OCI-LY3 (cell line): ENCODE measurements around the gene TSC1.

Experiments
- H2AFZ ChIP-seq: fragments of 200-600, 300-600 bp; shearing (Covaris generic); 2 replicates; pipeline ENCODE4 v1.6.0; 2014; ENCODE audit warnings: antibody characterized with exemption, low read depth, low read length
- H3K27ac ChIP-seq: fragments of 200-600, 300-600 bp; sonication (generic); 2 replicates; pipeline ENCODE4 v1.5.1; 2014; ENCODE audit warnings: mild to moderate bottlenecking, low read length, moderate library complexity, mixed read lengths
- H3K27me3 ChIP-seq: fragments of 200-600, 300-600 bp; sonication (generic); 2 replicates; pipeline ENCODE4 v1.6.1; 2014; ENCODE audit warnings: low read depth, low read length, mixed read lengths
- H3K36me3 ChIP-seq: fragments of 200-600, 300-600 bp; sonication (generic); replicated peaks from 2 replicates; pipeline ENCODE3; 2014; ENCODE audit warnings: low read depth, low read length, mixed read lengths
- H3K4me1 ChIP-seq: fragments of 300-600, 200-600 bp; sonication (generic); 2 replicates; pipeline ENCODE4 v1.6.1; 2014; ENCODE audit warnings: low read length, mixed read lengths
- H3K4me2 ChIP-seq: fragments of 200-600, 300-600 bp; sonication (generic); 2 replicates; pipeline ENCODE4 v1.6.1; 2014; ENCODE audit warnings: low read length, mixed read lengths
- H3K4me3 ChIP-seq: fragments of 300-600, 200-600 bp; sonication (generic); 2 replicates; pipeline ENCODE4 v1.5.1; 2014; ENCODE audit warnings: antibody characterized with exemption, mild to moderate bottlenecking, low read length, moderate library complexity
- H3K79me2 ChIP-seq: fragments of 300-600, 200-600 bp; shearing (Covaris generic); 2 replicates; pipeline ENCODE4 v1.6.1; 2014; ENCODE audit warnings: mild to moderate bottlenecking, low read length, mixed read lengths
- H3K9ac ChIP-seq: fragments of 300-600, 200-600 bp; shearing (Covaris generic); 2 replicates; pipeline ENCODE4 v1.6.0; 2014; ENCODE audit warnings: mild to moderate bottlenecking, low read length, moderate library complexity
- H3K9me3 ChIP-seq: fragments of 200-600, 300-600 bp; shearing (Covaris generic); 2 replicates; pipeline ENCODE4 v1.6.1; 2014; ENCODE audit warnings: low read length, mixed read lengths; ENCODE audit not compliant: insufficient read depth
- H4K20me1 ChIP-seq: fragments of 200-600, 300-600 bp; sonication (generic); 2 replicates; pipeline ENCODE4 v1.6.1; 2016; ENCODE audit warnings: low read length, mixed read lengths; ENCODE audit not compliant: insufficient read depth
- EZH2phosphoT487 ChIP-seq: fragments of 200-600 bp; shearing (Covaris generic); IDR thresholded peaks from 2 replicates; pipeline ENCODE4 v1.6.1; 2018; ENCODE audit warnings: antibody characterized with exemption, mixed run types, low read depth
- TF ChIP-seq, protein P1 (sequence below): fragments of 200-600, 300-600 bp; sonication (generic); IDR thresholded peaks from 2 replicates; pipeline ENCODE4 v1.5.1; 2014; ENCODE audit warnings: antibody characterized with exemption, low read length, low read depth

Gene TSC1

DNA sequence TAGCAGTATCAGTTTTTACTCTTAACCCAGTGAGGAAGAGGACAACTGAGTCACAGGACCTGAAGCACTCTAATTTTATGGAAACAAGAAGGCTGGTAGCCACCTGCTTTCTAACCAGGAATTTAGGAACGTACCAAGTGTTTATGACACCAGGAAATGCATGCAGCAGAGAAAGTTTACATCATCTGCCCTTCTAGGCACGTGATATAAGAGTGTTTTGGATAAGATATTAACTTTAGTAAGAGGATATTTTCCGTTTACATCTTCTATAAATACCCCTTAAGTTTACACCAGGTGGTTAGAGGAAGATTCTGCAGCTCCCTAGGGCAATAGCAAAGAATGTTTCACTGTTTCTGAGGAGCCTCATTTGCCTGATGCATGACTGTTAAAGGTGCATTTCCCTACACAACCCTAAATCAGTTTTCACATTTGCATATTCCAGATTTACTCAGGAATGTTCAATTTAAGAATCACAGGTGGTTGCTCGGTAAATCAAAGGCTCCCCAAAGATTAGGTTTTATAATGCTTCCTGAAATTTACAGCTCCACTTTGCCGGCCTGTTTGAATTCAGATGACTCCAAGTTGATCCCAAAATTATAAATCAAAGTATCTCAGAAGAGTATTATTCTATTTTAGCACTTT, 1.8 kb downstream of the TSC1 start:
- Histone ChIP-seq H3K4me2 (peak overlapping the region; percentile 91), H3K9me3 (no peaks in the 10 kb centered on the region), H3K27ac (peak overlapping the region; percentile 21; the same call in 1 of the 2 replicates), H3K36me3 (no peaks in the 10 kb centered on the region), H3K4me3 (peak overlapping the region; percentile 92), H3K9ac (no peak overlapping the region), H3K79me2 (peaks cover 50% of the 10 kb centered on the region), H4K20me1 (peaks cover 21% of the 10 kb centered on the region; the same call in 1 of the 2 replicates), H2AFZ (no peak overlapping the region), H3K4me1 (peaks cover 25% of the 10 kb centered on the region), H3K27me3 (no peaks in the 10 kb centered on the region)
- no peak for TF ChIP-seq EZH2phosphoT487
- TF ChIP-seq, protein P1, sequence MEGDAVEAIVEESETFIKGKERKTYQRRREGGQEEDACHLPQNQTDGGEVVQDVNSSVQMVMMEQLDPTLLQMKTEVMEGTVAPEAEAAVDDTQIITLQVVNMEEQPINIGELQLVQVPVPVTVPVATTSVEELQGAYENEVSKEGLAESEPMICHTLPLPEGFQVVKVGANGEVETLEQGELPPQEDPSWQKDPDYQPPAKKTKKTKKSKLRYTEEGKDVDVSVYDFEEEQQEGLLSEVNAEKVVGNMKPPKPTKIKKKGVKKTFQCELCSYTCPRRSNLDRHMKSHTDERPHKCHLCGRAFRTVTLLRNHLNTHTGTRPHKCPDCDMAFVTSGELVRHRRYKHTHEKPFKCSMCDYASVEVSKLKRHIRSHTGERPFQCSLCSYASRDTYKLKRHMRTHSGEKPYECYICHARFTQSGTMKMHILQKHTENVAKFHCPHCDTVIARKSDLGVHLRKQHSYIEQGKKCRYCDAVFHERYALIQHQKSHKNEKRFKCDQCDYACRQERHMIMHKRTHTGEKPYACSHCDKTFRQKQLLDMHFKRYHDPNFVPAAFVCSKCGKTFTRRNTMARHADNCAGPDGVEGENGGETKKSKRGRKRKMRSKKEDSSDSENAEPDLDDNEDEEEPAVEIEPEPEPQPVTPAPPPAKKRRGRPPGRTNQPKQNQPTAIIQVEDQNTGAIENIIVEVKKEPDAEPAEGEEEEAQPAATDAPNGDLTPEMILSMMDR, result no peak

DNA sequence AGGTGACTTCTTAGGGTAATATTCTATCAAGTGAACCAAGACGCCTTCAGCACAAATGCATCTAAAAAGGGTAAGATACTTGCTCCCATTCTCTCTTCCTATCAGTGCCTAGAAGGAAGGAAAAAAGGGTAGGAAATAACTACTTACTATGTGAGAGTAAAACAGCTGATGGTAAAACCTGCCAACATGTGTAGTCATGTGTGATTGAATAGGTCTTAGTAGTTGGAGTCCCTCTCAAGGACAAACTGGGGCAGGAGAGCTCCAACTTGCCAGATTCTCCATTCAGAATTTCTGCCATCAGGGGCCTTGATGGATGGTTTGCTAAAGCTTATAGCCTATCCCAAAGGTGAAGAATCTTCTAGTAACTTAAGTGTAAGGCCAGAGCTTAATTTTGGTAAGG, 5.2 kb downstream of the TSC1 start:
- Histone ChIP-seq H3K9ac (no peak overlapping the region), H3K27ac (no peak overlapping the region), H3K9me3 (no peaks in the 10 kb centered on the region), H3K4me3 (no peak overlapping the region), H3K79me2 (peaks cover 53% of the 10 kb centered on the region), H3K4me2 (no peak overlapping the region), H4K20me1 (peaks cover 21% of the 10 kb centered on the region; the same call in 1 of the 2 replicates), H3K4me1 (peaks cover 21% of the 10 kb centered on the region), H3K27me3 (no peaks in the 10 kb centered on the region), H3K36me3 (no peaks in the 10 kb centered on the region), H2AFZ (no peak overlapping the region)
- no peak for TF ChIP-seq EZH2phosphoT487
- TF ChIP-seq, protein P1, result no peak

DNA sequence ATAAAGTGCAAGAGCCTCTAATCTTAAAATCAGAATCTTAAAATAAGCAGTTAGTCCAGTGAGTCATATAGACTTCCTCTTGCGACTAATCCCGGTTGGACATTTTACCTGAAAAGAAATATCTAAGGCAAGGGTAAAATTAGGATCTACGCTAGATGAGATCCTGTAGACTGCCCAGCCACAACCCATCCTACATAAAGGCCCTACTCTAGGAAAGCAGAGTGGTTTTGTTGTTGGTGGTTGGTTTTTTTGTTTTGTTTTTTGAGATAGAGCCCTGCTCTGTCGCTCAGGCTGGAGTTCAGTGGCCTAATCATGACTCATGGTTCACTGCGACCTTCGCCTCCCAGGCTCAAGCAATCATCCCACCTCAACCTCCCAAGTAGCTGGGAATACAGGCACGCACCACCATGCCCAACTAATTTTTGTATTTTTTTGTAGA, 6.9 kb downstream of the TSC1 start:
- H3K27ac ChIP-seq, result no peak overlapping the region
- H3K9me3 ChIP-seq, result no peaks in the 10 kb centered on the region
- peaks cover 9% of the 10 kb centered on the region for H3K4me1 ChIP-seq
- H3K27me3 ChIP-seq, result no peaks in the 10 kb centered on the region
- H3K4me3 ChIP-seq, result no peak overlapping the region
- no peak overlapping the region for H3K9ac ChIP-seq
- H3K79me2 ChIP-seq, result peaks cover 36% of the 10 kb centered on the region
- no peak overlapping the region for H2AFZ ChIP-seq
- no peak overlapping the region for H3K4me2 ChIP-seq
- no peaks in the 10 kb centered on the region for H3K36me3 ChIP-seq
- peaks cover 20% of the 10 kb centered on the region; the same call in 1 of the 2 replicates for H4K20me1 ChIP-seq
- TF ChIP-seq, protein P1, result no peak
- TF ChIP-seq EZH2phosphoT487, result no peak

DNA sequence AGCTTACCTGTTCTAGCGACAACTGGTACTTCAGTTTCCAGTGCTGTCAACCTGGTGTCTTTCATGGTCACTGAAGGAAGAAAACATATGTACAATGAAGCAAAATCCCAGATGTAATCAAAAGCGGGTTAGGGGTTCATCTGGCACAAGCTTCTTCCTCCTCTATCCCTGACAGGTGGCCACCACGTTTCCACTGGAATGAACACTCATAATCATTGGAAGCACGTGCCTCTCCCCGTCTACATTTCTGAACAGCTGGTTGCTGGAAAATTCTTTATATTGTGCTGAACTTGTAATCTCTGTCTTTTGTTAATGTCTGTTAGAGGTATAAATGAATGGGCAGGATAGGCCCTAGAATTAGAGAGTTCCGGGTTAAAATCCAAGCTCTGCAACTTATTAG, 9.4 kb downstream of the TSC1 start:
- TF ChIP-seq, protein P1, result no peak
- no peak for TF ChIP-seq EZH2phosphoT487
- H3K79me2 ChIP-seq, result peaks cover 12% of the 10 kb centered on the region

More for the DNA sequence above, 9.4 kb downstream of the TSC1 start:
- H3K4me3 ChIP-seq, result no peak overlapping the region
- no peak overlapping the region for H3K9ac ChIP-seq
- no peaks in the 10 kb centered on the region for H4K20me1 ChIP-seq
- H3K9me3 ChIP-seq, result no peaks in the 10 kb centered on the region
- no peaks in the 10 kb centered on the region for H3K27me3 ChIP-seq
- H2AFZ ChIP-seq, result no peak overlapping the region
- peaks cover 4% of the 10 kb centered on the region for H3K36me3 ChIP-seq
- no peaks in the 10 kb centered on the region for H3K4me1 ChIP-seq
- H3K4me2 ChIP-seq, result no peak overlapping the region
- no peak overlapping the region for H3K27ac ChIP-seq
